Measurements from ENCODE around the gene FAM170B. TPM values are rescaled to one million over a fixed set of nuclear protein-coding genes. Genes with fewer than 3 reads are reported as not detected.
A peak's percentile ranks its signal among the peaks of the same experiment; 100 is the strongest.

The FAM170B gene
- total RNA-seq, 1 experiment from 2014 or later: not detected

- no TSS peak for BruUV-seq (replicated peaks)
- Histone ChIP-seq H3K4me2 (no peak overlapping the region), H3K4me3 (no peak overlapping the region), H3K79me2 (ENCODE audit: low read depth) (no peaks in the 10 kb centered on the region), H3F3A (ENCODE audit: insufficient read depth, low read depth) (no peaks in the 10 kb centered on the region), H3K4me1 (replicated peaks; ENCODE audit: insufficient read depth) (no peaks in the 10 kb centered on the region), H4K20me1 (ENCODE audit: insufficient read depth) (no peaks in the 10 kb centered on the region), H3K27ac (no peak overlapping the region), H3K36me3 (ENCODE audit: low read depth) (no peaks in the 10 kb centered on the region), H2AFZ (no peak overlapping the region), H3K27me3 (ENCODE audit: insufficient read depth, low read depth) (0 out of 2 replicates have a peak, but pooled peaks cover 5% of the 10 kb centered on the region), H3K9me2 (ENCODE audit: insufficient read depth) (no peaks in the 10 kb centered on the region), H3K9me3 (ENCODE audit: insufficient read depth, low read depth) (no peaks in the 10 kb centered on the region)
- no peak for TF ChIP-seq CTCF (conservative IDR thresholded peaks at IDR 0.05)
- TF ChIP-seq EZH2 (IDR thresholded peaks at IDR 0.05; ENCODE audit: low read depth): no peak
- ChIA-PET CTCF (no interaction called here), POLR2A (ENCODE audit: unreplicated experiment) (no interaction called here)
- no peak for DNase-seq
- intact Hi-C loops (cut with micrococcal nuclease; ENCODE audit: unreplicated experiment): no loop called here
Observed at GRCh38 chr10:49140304-49141177, 6.7 kb upstream of the FAM170B start.

GRCh38 chr10:49139846-49140195 lies 6.0 kb upstream of the FAM170B start:
- Histone ChIP-seq H3K27me3 (ENCODE audit: insufficient read depth, low read depth) (0 out of 2 replicates have a peak, but pooled peaks cover 10% of the 10 kb centered on the region), H3K79me2 (ENCODE audit: low read depth) (no peaks in the 10 kb centered on the region), H3F3A (ENCODE audit: insufficient read depth, low read depth) (no peaks in the 10 kb centered on the region), H3K36me3 (ENCODE audit: low read depth) (no peaks in the 10 kb centered on the region), H3K9me2 (ENCODE audit: insufficient read depth) (no peaks in the 10 kb centered on the region), H3K4me2 (no peak overlapping the region), H2AFZ (no peak overlapping the region), H3K9me3 (ENCODE audit: insufficient read depth, low read depth) (no peaks in the 10 kb centered on the region), H3K4me1 (replicated peaks; ENCODE audit: insufficient read depth) (no peaks in the 10 kb centered on the region), H3K27ac (no peak overlapping the region), H4K20me1 (ENCODE audit: insufficient read depth) (no peaks in the 10 kb centered on the region), H3K4me3 (no peak overlapping the region)
- ChIA-PET POLR2A (ENCODE audit: unreplicated experiment) (no interaction called here), CTCF (no interaction called here)
- no peak for TF ChIP-seq CTCF (conservative IDR thresholded peaks at IDR 0.05)
- BruUV-seq (replicated peaks): no TSS peak
- intact Hi-C loops (cut with micrococcal nuclease; ENCODE audit: unreplicated experiment): no loop called here
- DNase-seq: peak in 1 of 2 experiments; percentile 50

- Histone ChIP-seq H3K27ac (no peak overlapping the region), H2AFZ (no peak overlapping the region), H3K4me1 (replicated peaks; ENCODE audit: insufficient read depth) (no peaks in the 10 kb centered on the region), H3K79me2 (ENCODE audit: low read depth) (no peaks in the 10 kb centered on the region), H3K4me3 (no peak overlapping the region), H3F3A (ENCODE audit: insufficient read depth, low read depth) (no peaks in the 10 kb centered on the region), H3K27me3 (ENCODE audit: insufficient read depth, low read depth) (peaks cover 16% of the 10 kb centered on the region; the same call in 1 of the 2 replicates), H3K4me2 (no peak overlapping the region), H3K9me2 (ENCODE audit: insufficient read depth) (no peaks in the 10 kb centered on the region), H3K36me3 (ENCODE audit: low read depth) (no peaks in the 10 kb centered on the region), H3K9me3 (ENCODE audit: insufficient read depth, low read depth) (no peaks in the 10 kb centered on the region), H4K20me1 (ENCODE audit: insufficient read depth) (no peaks in the 10 kb centered on the region)
- CTCF ChIA-PET: no interaction called here
- BruUV-seq (replicated peaks): no TSS peak
- POLR2A ChIA-PET (ENCODE audit: unreplicated experiment): no interaction called here
- intact Hi-C loops (cut with micrococcal nuclease; ENCODE audit: unreplicated experiment): no loop called here
- TF ChIP-seq EZH2 (IDR thresholded peaks at IDR 0.05; ENCODE audit: low read depth) (no peak), CTCF (conservative IDR thresholded peaks at IDR 0.05) (no peak)
- DNase-seq: no peak
Observed at GRCh38 chr10:49139028-49139845, 5.4 kb upstream of the FAM170B start.
